Measurements from ENCODE around the gene HOXC9. TPM values are rescaled to one million over a fixed set of nuclear protein-coding genes. Genes with fewer than 3 reads are reported as not detected.

HOXC9 gene
- total RNA-seq, 1 experiment from 2014 or later = not detected

DNA sequence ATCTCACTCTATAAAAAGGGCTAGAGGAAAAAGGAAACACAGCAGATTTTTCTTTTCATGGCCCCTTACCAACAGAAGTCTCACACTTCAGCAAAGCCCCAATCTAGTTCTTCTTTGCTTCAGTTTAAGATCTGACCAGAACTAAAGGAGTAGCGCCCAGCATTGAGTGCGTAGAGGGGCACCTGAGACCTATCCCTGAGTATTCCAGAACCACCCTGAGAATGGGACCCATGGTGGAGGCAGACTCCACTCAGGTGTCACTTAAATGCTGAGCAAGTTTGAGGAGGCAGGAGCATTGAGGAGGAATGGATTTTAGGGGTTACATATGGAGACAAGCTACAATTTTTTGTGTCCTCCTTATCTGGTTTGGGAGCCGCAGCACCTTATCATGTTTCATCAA is 28.8 kb upstream of the HOXC9 start (continued):
- TF ChIP-seq ATF1 (CRISPR knock-in tag; IDR thresholded peaks at IDR 0.05) = no peak

DNA sequence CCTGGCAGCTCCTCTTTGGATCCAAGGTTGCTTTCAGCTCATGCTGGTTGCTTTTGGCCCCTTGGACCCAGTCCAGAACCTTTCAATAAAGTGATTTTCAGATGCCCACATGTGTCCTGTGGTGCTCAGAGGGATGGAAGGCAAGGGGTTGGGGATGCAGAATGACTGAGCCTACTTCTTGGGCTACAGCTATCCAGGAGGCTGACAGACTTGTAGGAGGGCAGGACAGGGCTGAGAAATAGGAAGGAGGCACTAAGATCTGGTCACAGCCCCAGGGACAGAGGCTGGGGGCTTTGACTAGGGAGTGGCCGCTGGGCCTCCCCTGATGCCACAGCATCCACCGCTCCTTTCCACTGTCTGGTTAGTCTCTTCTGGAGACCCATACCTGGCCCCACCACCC is 28.3 kb upstream of the HOXC9 start:
- Mint-ChIP-seq H3K36me3 (no peaks in the 10 kb centered on the region), H3K4me3 (no peak overlapping the region), H3K4me1 (peaks cover 17% of the 10 kb centered on the region), H3K27ac (no peak overlapping the region), H3K9me3 (no peaks in the 10 kb centered on the region), H3K27me3 (ENCODE audit: low read depth) (peaks cover 100% of the 10 kb centered on the region)
- TF ChIP-seq, protein P1, sequence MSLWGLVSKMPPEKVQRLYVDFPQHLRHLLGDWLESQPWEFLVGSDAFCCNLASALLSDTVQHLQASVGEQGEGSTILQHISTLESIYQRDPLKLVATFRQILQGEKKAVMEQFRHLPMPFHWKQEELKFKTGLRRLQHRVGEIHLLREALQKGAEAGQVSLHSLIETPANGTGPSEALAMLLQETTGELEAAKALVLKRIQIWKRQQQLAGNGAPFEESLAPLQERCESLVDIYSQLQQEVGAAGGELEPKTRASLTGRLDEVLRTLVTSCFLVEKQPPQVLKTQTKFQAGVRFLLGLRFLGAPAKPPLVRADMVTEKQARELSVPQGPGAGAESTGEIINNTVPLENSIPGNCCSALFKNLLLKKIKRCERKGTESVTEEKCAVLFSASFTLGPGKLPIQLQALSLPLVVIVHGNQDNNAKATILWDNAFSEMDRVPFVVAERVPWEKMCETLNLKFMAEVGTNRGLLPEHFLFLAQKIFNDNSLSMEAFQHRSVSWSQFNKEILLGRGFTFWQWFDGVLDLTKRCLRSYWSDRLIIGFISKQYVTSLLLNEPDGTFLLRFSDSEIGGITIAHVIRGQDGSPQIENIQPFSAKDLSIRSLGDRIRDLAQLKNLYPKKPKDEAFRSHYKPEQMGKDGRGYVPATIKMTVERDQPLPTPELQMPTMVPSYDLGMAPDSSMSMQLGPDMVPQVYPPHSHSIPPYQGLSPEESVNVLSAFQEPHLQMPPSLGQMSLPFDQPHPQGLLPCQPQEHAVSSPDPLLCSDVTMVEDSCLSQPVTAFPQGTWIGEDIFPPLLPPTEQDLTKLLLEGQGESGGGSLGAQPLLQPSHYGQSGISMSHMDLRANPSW (CRISPR knock-in tag; conservative IDR thresholded peaks at IDR 0.05; ENCODE audit: low read depth) = no peak
- TF ChIP-seq GABPB1 (CRISPR knock-in tag; IDR thresholded peaks at IDR 0.05) = no peak
- ATAC-seq = no peak
- ChIA-PET CTCF (no interaction called here), POLR2A (no interaction called here)
- DNase-seq (ENCODE audit: low spot score) = no peak

GRCh38 chr12:53972152-53972702 is 27.7 kb upstream of the HOXC9 start:
- peaks cover 16% of the 10 kb centered on the region for H3K4me1 Mint-ChIP-seq
- ChIA-PET POLR2A (no interaction called here), CTCF (no interaction called here)
- TF ChIP-seq ZNF219 (CRISPR knock-in tag; IDR thresholded peaks at IDR 0.05; ENCODE audit: borderline replicate concordance) (no peak), E2F1 (CRISPR knock-in tag; IDR thresholded peaks at IDR 0.05) (no peak), ZNF138 (CRISPR knock-in tag; conservative IDR thresholded peaks at IDR 0.05) (no peak), ATF1 (CRISPR knock-in tag; IDR thresholded peaks at IDR 0.05) (no peak), ELF4 (CRISPR knock-in tag; IDR thresholded peaks at IDR 0.05; ENCODE audit: low read depth) (no peak), FOXJ3 (CRISPR knock-in tag; IDR thresholded peaks at IDR 0.05; ENCODE audit: borderline replicate concordance) (no peak), HMGXB4 (CRISPR knock-in tag; IDR thresholded peaks at IDR 0.05) (no peak), TEAD1 (CRISPR knock-in tag; IDR thresholded peaks at IDR 0.05) (no peak), SMAD3 (CRISPR knock-in tag; IDR thresholded peaks at IDR 0.05; ENCODE audit: borderline replicate concordance) (no peak), ZNF317 (CRISPR knock-in tag; IDR thresholded peaks at IDR 0.05; ENCODE audit: borderline replicate concordance, low read depth) (no peak), TP53 (CRISPR knock-in tag; IDR thresholded peaks at IDR 0.05) (no peak)
- no peak overlapping the region for H3K27ac Mint-ChIP-seq
- peaks cover 100% of the 10 kb centered on the region for H3K27me3 Mint-ChIP-seq (ENCODE audit: low read depth)
- DNase-seq (ENCODE audit: low spot score) = no peak
- H3K9me3 Mint-ChIP-seq = no peaks in the 10 kb centered on the region
- ATAC-seq = no peak
- H3K4me3 Mint-ChIP-seq = no peak overlapping the region
- no peaks in the 10 kb centered on the region for H3K36me3 Mint-ChIP-seq

DNA sequence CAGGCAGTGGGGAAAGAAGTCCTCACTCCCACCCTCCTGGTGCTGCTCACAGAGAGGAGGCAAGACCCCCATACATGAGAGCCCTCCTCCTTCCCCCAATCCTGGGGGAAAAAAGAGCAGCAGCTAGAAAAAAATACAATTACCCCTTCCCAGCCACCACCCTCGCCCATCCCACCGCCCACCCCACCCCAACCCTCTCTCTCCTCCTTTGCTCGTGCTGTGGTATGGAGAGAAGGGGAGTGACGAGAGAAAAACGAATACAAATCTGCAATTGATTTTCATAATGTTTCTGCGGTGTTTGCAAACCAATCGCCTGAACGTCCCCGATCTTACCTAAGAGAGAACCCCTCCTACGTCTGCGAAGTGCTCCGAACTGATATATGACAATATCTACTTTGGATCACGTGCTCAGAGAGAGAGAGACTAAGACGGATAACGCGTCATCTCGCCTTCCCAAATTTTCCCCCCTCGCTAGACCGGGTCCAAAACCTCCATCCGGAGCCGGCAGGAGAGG is 27.2 kb upstream of the HOXC9 start, which contains the start of gene HOXC11:
Gene HOXC11, plus strand, starts transcription at position 405 of the 514 bp plus-strand sequence. CDS start 116 bp downstream, outside the sequence.
- CTCF ChIA-PET = interaction anchor here (0.8 to 1.2 kb wide), 4 partner anchors 15 to 427 kb away, joined by 3 to 4 read pairs (median 3); partner anchors contain the start of gene HOXC8
- H3K4me3 Mint-ChIP-seq = peak within 1 kb of the TSS; percentile 64
- TF ChIP-seq NR3C1 (CRISPR knock-in tag; conservative IDR thresholded peaks at IDR 0.05; ENCODE audit: low read depth) (no peak), ZNF423 (CRISPR knock-in tag; IDR thresholded peaks at IDR 0.05) (no peak), KAT7 (CRISPR knock-in tag; IDR thresholded peaks at IDR 0.05; ENCODE audit: borderline replicate concordance) (no peak), TEAD4 (CRISPR knock-in tag; IDR thresholded peaks at IDR 0.05) (no peak), USF2 (CRISPR knock-in tag; IDR thresholded peaks at IDR 0.05) (peak; percentile 41)
- H3K9me3 Mint-ChIP-seq = no peaks in the 10 kb centered on the region
- H3K36me3 Mint-ChIP-seq = no peaks in the 10 kb centered on the region
- H3K27me3 Mint-ChIP-seq (ENCODE audit: low read depth) = peaks cover 100% of the 10 kb centered on the region
- H3K4me1 Mint-ChIP-seq = peaks cover 16% of the 10 kb centered on the region
- H3K27ac Mint-ChIP-seq = no peak within 1 kb of the TSS
- ATAC-seq = no peak
- POLR2A ChIA-PET = no interaction called here
- DNase-seq (ENCODE audit: low spot score) = no peak

Data from WTC11 (cell line).